GM04504 (cell line): ENCODE data around the gene SLC35F3.

Experiments
- DNase-seq: peaks from one replicate; pipeline ENCODE4 v3.0.0-alpha.2; 2012; ENCODE audit warnings: low read depth

SLC35F3 gene

DNA sequence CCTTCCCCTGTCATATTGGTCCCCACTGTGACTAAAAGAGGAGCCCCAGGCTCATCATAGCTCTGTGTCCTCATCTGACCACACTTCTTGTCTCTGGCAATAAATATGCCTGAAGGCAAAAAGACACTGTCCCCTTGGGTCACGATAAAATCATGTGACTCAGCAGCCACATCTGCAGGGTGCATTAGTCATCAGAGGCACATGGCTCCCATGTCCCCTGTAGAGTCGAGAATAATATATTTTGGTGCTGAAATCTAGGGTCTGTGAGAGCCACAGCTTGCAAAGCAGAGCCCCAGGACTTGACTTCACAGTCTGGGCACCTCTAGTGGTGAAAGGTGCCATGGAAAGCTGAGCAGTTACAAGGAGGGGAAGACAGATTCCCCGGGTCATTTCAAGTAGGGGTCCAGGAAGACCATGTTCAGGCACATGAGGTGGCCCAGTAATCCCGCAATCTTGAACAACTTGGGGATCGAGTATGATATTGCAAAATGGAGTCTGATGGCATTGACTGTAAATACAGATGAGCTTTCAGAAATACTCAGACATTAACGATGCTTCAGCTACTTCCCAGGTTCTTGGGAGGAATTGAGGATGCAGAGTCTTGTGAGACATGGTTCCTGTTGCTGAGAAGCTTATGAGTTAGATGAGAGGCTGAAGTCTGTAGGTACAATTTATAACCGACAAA is 68.6 kb downstream of the SLC35F3 start:
- DNase-seq = no peak

- no peak for DNase-seq
These were observed 71.0 kb downstream of the SLC35F3 start for GRCh38 chr1:233975486-233975885.

DNA sequence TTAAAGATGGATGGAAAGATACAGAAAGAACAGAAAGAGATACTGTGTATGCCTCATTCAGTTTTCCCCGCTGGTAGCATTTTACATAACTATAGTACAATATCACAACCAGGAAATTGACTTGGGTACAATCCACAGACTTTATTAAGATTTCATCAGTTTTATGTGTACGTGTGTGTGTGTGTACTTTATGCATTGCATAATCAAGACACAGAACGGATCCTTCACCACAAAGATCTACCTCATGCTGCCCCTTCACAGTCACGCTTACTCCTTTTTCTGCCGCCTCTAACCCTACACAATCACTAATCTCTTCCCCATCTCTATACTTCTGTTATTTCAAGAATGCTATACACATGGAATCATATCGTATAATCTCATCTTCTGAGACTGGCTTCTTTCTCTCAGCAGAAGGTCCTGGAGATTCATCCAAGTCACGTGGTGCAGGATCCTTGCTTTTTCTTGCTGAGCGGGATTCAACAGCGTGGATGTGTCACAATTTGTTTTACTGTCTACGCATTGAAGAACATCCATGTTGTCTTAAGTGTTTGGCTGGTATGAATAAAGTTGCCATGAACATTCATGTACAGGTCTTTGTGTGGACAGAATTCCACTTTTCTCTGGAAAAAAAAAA is 76.7 kb downstream of the SLC35F3 start:
- no peak for DNase-seq

DNA sequence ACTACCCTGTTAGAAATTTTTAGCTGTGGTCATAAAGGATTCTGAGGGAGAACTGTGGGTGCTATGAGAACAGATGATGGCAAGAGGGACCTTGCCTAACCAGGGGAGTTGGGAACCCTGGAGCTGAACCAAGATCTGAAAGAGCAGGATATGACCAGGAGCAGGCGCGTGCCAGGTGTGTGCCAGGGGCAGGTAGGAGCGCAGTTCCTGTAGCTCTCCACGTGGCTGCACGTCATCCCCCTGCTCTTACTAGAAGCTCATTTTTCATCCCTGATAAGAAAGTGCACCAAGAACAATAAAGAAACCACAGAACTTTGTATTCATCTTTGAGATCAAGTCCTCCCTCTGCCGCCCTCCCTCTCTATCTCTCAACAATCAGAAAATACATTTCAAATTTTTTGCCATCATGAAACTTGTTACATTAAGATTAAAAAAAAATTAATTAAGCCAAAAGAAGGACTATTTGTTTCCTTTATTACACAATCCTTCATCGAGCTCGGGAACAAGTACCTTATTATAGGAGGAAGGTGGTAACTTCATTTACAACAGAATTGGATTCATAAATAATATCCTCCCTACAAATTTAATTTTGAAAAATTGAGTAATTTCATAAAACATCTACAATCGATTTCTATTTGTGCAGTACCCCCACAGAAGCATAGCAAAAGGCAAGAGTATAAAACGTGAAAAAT is 78.5 kb downstream of the SLC35F3 start:
- no peak for DNase-seq

- no peak for DNase-seq
These were observed 79.3 kb downstream of the SLC35F3 start for GRCh38 chr1:233983811-233984210.

GRCh38 chr1:233988963-233989696 is 84.7 kb downstream of the SLC35F3 start:
- no peak for DNase-seq

- DNase-seq = no peak
These were observed 86.0 kb downstream of the SLC35F3 start for GRCh38 chr1:233990486-233990885.

GRCh38 chr1:233993651-233994050 is 89.2 kb downstream of the SLC35F3 start:
- no peak for DNase-seq

DNA sequence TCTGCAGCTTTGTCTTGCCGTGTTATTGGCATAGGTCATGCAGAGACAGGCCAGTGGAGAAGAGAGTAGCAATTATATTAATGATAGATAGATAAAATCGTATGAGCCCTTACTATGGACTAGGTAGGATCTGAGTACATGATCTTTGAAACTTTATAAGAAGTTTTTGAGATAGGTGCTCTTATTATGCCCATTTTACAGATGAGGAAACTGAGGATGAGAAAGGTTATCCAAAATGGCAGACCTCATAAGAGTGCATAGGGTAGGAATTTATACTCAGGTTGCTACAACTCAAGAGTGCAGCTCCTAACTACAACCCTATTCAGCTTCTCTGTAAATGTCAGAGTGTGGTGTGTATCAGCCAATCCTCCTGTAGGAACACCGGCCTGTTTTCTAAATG is 89.6 kb downstream of the SLC35F3 start:
- DNase-seq = no peak

DNA sequence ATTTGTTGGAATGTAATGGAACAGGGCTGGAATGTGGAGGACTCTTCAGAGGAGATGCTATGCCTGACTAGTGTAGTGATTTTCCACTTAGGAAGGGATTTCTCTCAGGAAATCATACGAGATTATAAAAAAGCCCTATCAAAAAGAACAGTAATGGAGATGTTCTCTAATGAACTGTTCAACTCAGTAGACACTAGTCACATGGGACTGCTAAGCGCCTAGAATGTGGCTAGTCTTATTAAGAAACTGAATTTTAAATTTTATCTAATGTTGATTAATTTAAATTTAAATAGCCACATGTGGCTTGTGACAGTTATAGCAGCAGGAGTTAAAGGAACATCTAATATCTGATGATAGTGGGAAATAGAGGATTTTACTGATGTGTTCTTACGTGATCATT is 94.0 kb downstream of the SLC35F3 start:
- DNase-seq = no peak

- no peak for DNase-seq
These were observed 94.4 kb downstream of the SLC35F3 start for GRCh38 chr1:233998891-233999290.

DNA sequence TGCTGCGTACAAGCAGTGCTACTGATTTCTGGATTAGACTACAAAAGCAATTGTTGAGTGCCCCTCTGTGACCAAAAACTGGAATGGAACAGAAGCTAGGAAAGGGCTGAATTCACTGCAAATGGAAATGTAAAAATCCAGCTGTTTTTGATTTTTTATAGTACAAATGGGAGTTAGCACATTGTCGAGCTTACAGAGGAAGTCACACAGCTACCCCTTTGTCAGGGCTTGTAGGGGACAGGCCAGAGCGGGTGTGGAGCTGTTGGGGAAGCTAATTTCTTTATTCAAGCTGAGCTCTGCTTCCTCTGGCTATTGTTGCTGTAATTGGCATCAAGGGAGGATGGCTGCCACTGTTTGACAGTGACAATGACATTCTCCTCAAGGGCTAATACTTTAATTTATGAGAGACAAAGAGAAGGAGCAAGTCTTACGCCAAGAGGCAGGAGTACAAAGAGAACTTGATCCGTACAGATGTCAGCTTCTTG is 96.1 kb downstream of the SLC35F3 start:
- no peak for DNase-seq

DNA sequence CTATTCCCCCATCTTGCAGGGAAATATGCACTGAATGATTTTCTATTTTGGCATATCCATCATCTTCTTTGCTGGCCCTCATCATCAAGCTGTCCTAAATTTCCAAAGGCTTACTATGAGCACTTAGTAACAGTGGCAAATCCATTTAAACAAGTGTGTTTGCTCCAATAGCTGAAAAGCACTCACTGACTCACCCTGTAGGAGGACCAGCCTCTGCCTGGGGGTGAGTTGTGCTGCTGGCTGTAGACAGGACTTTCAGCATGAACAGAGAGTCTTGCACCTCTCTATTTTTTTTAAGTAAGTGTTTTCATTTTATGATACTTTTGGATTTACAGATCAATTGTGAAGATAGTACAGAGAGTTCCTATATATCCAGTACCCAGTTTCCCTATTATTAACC is 97.3 kb downstream of the SLC35F3 start:
- DNase-seq = no peak

DNA sequence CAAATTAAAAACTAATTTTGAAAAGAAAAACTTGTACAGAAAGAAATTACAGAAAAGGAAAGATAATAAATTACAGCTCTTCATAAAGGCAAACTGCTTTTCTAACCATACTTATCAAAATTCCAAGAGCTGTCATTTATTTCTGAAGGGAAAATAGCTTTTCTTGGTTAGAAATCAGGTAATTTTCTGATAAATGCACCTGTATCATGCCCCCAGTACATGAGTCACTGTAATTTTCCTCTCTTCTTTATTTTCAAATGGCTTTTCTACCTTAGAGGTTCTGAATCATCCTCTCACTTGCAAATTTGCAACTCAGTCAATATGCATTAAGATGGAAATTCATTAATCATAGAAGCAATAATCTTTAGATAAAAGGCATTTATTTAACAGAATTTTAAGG is 100.1 kb downstream of the SLC35F3 start:
- no peak for DNase-seq

- no peak for DNase-seq
These were observed 103.2 kb downstream of the SLC35F3 start for GRCh38 chr1:234007684-234008083.

DNA sequence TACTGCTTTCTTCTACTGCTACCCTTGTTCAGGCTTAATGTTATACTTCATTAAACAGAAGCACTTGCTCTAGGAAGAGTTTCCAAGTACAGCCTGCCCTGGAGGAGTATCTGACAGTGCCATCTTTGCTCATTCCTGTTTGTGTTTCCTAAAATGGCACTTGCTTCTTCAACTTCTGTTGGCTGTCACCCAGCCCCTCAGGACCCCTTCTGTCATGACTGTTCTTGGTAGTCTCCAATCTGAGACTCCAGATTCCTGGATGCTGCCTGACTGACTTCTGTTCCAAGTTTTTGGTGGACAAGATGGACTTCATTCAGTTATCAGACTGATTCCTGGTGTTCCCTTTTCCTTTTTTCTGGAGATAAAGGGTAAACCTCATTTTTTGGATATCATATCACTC is 104.1 kb downstream of the SLC35F3 start:
- DNase-seq = no peak

- no peak for DNase-seq
These were observed 105.2 kb downstream of the SLC35F3 start for GRCh38 chr1:234009668-234010067.

- no peak for DNase-seq
These were observed 109.7 kb downstream of the SLC35F3 start for GRCh38 chr1:234014208-234014607.

DNA sequence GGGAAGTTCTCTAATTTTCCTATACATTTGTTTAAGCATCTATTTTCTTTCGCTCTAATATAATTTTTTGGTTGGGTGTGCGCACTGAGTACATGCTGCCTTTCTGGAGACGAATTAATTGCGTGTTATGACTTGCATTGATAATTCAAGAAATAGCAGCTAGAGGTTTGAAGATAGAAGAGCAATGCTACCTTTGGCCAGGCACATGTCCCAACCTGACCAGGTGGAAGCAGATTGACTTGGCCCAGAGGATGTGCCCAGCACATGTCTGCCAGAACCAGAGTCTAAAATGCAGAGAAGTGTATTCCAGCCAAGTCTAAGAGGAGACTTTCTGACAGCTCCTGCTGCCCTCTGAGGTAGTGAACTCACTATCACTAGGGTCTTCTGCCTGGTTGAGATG is 114.3 kb downstream of the SLC35F3 start:
- DNase-seq = no peak

- no peak for DNase-seq
These were observed 114.9 kb downstream of the SLC35F3 start for GRCh38 chr1:234019387-234019786.

DNA sequence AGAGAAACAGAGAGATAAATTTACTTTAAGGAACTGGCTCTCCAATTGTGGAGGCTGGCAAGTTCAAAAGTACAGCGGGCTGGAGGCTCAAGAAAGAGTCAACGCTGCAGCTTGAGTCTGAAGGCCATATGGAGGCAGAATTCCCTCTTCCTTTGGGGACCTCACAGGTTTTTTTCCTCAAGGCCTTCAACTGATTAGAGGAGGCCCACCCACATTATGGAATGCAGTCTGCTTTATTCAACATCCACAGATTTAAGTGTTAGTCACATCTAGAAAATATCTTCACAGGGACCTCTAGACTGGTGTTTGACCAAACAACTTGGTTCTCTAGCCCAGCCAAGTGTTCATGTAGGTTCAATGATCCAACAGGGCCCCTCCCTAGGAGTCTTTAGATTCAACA is 117.8 kb downstream of the SLC35F3 start:
- DNase-seq = no peak

DNA sequence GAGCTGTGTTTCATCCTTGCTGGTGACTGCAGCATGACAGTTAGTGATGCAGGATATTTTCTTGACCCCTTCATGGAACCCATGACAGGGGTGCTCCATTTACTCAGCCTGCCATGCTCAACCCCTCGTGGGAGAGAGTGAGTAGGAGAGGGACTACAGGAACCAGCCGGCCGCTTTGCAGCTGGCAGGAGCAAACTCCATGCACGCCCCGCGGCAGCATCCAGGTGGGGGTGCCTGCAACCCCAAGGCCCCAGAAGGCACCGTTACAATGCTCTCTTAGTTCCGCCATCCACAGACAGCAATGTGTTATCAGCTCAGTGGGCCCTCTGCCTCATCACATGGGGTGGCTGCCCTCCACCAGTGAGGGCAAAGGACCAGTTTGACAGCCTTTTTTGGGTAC is 135.1 kb downstream of the SLC35F3 start:
- no peak for DNase-seq
